T-helper 1 cell treated with Interleukin-12 subunit alpha and Interleukin-12 subunit beta and Interleukin-4 antibody, amounts not matched to agents 30 μg/mL and 1 μg/mL, for 36 hours (primary cell): ENCODE measurements around the gene TMEM184B.
"Not testable (repeated sequence)": the region's sequence is repeated elsewhere in the genome, so short reads cannot be mapped to it uniquely, and the experiment has no call there.

ENCODE experiments used
- H3K27ac Mint-ChIP-seq: one replicate; pipeline ENCODE4 v1.8.0; 2021; ENCODE audit warnings: mild to moderate bottlenecking, mixed read lengths
- H3K27me3 Mint-ChIP-seq: one replicate; pipeline ENCODE4 v1.8.0; 2021; ENCODE audit warnings: low read depth, mixed read lengths
- H3K36me3 Mint-ChIP-seq: one replicate; pipeline ENCODE4 v1.8.0; 2021; ENCODE audit warnings: low read depth, mixed read lengths
- H3K4me1 Mint-ChIP-seq: one replicate; pipeline ENCODE4 v1.8.0; 2021; ENCODE audit warnings: low read depth, mixed read lengths
- H3K4me3 Mint-ChIP-seq: one replicate; pipeline ENCODE4 v1.8.0; 2021; ENCODE audit warnings: mild to moderate bottlenecking, moderate library complexity, mixed read lengths
- H3K9me3 Mint-ChIP-seq: one replicate; pipeline ENCODE4 v1.8.0; 2021; ENCODE audit warnings: mixed read lengths

Gene TMEM184B

DNA sequence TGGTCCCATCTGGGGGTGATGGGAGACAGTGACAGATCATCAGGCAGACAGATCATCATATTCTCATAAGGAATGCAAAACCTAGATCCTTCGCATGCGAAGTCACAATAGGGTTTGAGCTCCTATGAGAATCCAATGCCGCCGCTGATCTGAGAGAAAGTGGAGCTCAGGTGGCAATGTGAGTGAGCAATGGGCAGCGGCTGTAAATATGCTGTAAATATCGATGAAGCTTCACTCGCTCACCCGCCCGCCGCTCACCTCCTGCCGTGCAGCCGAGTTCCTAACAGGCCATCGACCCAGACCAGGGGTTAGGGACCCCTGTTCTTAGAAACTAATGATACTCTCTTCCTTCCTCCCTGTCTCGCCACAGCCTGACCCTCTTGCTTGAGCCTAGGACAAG, 81.8 kb downstream of the TMEM184B start:
- no peak overlapping the region for H3K27ac Mint-ChIP-seq
- no peaks in the 10 kb centered on the region for H3K9me3 Mint-ChIP-seq
- peaks cover 5% of the 10 kb centered on the region for H3K4me1 Mint-ChIP-seq
- H3K27me3 Mint-ChIP-seq: peaks cover 26% of the 10 kb centered on the region
- no peak overlapping the region for H3K4me3 Mint-ChIP-seq
- H3K36me3 Mint-ChIP-seq: no peaks in the 10 kb centered on the region

- Mint-ChIP-seq H3K9me3 (no peaks in the 10 kb centered on the region), H3K4me3 (no peak overlapping the region), H3K27ac (no peak overlapping the region), H3K27me3 (peaks cover 26% of the 10 kb centered on the region), H3K4me1 (peaks cover 5% of the 10 kb centered on the region), H3K36me3 (no peaks in the 10 kb centered on the region)
Measured at GRCh38 chr22:38190581-38190980, 82.2 kb downstream of the TMEM184B start.

- H3K9me3 Mint-ChIP-seq: no peaks in the 10 kb centered on the region
- H3K27ac Mint-ChIP-seq: no peak overlapping the region
- no peak overlapping the region for H3K4me3 Mint-ChIP-seq
- peaks cover 27% of the 10 kb centered on the region for H3K27me3 Mint-ChIP-seq
- peaks cover 2% of the 10 kb centered on the region for H3K4me1 Mint-ChIP-seq
- H3K36me3 Mint-ChIP-seq: no peaks in the 10 kb centered on the region
Measured at GRCh38 chr22:38189104-38189503, 83.7 kb downstream of the TMEM184B start.

- H3K27me3 Mint-ChIP-seq: peaks cover 24% of the 10 kb centered on the region
- H3K27ac Mint-ChIP-seq: no peak overlapping the region
- H3K9me3 Mint-ChIP-seq: no peaks in the 10 kb centered on the region
- H3K4me3 Mint-ChIP-seq: no peak overlapping the region
- H3K4me1 Mint-ChIP-seq: peaks cover 3% of the 10 kb centered on the region
- H3K36me3 Mint-ChIP-seq: no peaks in the 10 kb centered on the region
Measured at GRCh38 chr22:38187413-38188212, 85.2 kb downstream of the TMEM184B start.

DNA sequence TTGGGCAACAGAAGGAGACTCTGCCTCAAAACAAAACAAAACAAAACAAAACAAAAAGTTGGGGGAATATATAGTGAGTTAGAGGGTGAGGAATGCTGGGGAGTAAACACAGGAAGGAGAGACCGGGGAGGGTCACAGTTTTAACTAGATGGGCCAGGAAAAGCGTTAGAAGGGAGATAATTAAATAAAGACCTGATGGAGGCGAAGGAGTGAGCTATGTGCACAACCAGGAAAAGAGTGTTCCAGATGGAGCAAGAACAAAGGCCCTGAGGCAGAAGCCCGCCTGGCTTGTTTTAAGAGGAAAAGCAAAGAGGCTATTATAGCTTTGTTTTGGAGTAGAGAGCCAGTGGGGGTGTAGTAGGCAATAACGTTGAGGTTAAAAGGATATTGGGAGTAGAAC, 86.4 kb downstream of the TMEM184B start:
- Mint-ChIP-seq H3K36me3 (no peaks in the 10 kb centered on the region), H3K27ac (no peak overlapping the region), H3K27me3 (peaks cover 16% of the 10 kb centered on the region), H3K4me3 (no peak overlapping the region), H3K9me3 (no peaks in the 10 kb centered on the region), H3K4me1 (peaks cover 9% of the 10 kb centered on the region)

- Mint-ChIP-seq H3K27me3 (peaks cover 16% of the 10 kb centered on the region), H3K9me3 (no peaks in the 10 kb centered on the region), H3K4me1 (peaks cover 25% of the 10 kb centered on the region), H3K36me3 (no peaks in the 10 kb centered on the region), H3K4me3 (no peak overlapping the region), H3K27ac (no peak overlapping the region)
Measured at GRCh38 chr22:38184788-38185187, 88.0 kb downstream of the TMEM184B start.

- peak within 1 kb of the TSS; percentile 97 for H3K4me3 Mint-ChIP-seq
Measured at GRCh38 chr22:38181453-38182200, 91.2 kb downstream of the TMEM184B start, which contains the start of gene PLA2G6. TSS of gene PLA2G6 (minus strand) at chr22:38181830. CDS start at chr22:38169426, 12,404 bp downstream.

DNA sequence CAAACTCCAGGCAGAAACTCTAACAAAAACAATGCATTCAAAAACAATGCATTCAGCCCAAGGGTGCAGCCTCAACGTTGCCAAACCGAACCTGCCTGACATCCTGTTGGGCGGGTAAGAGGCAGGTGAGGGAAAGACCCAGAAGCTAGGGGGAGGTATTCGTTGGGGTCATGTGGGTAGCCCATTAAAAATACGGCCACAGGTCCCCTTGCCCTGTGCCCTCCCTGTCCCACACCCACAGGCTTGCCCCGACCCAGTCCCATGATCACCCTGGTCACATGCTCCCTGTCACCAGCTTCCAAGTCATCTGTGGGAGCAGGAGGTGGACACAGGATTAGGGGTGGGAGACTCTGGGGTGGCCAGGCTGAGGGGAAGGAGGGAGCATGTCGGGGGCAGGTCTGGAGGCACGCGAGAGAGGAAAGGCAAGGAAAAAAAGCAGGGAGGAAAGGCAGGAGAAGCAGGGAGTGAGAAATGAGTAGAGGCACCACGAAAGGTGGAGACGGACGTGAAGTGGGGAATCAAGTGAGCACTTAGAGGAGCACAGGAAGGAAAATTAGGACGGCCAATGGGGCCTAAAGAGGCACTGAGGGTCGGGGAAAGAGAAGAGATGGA, 91.9 kb downstream of the TMEM184B start:
- Mint-ChIP-seq H3K27me3 (peaks cover 7% of the 10 kb centered on the region), H3K4me1 (peaks cover 46% of the 10 kb centered on the region), H3K36me3 (no peaks in the 10 kb centered on the region), H3K4me3 (peak overlapping the region; percentile 97), H3K27ac (peak overlapping the region; percentile 100), H3K9me3 (no peaks in the 10 kb centered on the region)

More at GRCh38 chr22:38181453-38182200, 91.2 kb downstream of the TMEM184B start, which contains the start of gene PLA2G6:
- Mint-ChIP-seq H3K9me3 (no peaks in the 10 kb centered on the region), H3K27ac (peak within 1 kb of the TSS; percentile 100), H3K4me1 (peaks cover 40% of the 10 kb centered on the region), H3K27me3 (peaks cover 12% of the 10 kb centered on the region), H3K36me3 (no peaks in the 10 kb centered on the region)

DNA sequence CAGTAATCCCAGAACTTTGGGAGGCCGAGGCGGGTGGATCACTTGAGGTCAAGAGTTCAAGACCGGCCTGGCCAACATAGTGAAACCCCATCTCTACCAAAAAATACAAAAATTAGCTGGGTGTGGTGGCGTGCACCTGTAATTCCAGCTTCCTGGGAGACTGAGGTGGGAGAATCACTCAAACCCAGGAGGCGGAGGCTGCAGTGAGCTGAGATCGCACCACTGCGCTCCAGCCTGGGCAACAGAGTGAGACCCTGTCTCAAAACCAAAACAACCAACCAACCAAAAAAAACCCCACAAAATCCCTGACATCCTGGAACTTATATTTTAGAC, 94.2 kb downstream of the TMEM184B start:
- H3K4me3 Mint-ChIP-seq, H3K36me3 Mint-ChIP-seq, H3K27ac Mint-ChIP-seq, H3K27me3 Mint-ChIP-seq, H3K9me3 Mint-ChIP-seq: not testable (repeated sequence)
- H3K4me1 Mint-ChIP-seq: peaks cover 48% of the 10 kb centered on the region

DNA sequence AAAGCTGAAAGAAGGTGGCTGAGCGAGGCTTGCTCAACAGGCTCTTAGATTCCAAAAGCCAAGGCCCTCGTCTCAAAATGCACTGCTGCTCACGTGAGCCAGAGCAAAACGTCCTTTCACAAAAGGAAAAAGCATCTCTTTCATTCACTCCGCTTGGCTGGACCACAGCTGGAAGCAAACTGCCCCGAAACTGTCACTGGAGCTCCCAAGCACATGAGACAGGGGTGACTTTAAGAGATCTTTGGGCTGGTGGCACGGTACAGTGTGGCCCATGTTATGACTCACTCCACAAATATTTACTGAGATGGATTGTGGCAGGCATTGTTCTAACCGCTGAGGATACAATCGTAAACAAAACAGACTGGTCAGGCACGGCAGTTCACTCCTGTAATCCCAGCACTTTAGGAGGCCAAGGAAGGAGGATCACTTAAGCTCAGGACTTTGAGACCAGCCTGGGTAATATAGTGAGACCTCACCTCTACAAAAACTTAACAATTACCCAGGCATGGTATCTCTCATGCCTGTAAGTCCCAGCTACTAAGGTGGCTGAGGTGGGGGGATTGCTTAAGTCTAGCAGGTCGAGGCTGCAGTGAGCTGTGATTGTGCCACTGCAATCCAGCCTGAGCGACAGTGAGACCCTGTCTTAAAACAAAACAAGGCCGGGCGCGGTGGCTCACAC, 94.7 kb downstream of the TMEM184B start:
- Mint-ChIP-seq H3K4me3 (no peak overlapping the region), H3K27ac (peak overlapping the region; percentile 63), H3K9me3 (no peaks in the 10 kb centered on the region), H3K27me3 (no peaks in the 10 kb centered on the region), H3K4me1 (peaks cover 53% of the 10 kb centered on the region), H3K36me3 (peaks cover 1% of the 10 kb centered on the region)

DNA sequence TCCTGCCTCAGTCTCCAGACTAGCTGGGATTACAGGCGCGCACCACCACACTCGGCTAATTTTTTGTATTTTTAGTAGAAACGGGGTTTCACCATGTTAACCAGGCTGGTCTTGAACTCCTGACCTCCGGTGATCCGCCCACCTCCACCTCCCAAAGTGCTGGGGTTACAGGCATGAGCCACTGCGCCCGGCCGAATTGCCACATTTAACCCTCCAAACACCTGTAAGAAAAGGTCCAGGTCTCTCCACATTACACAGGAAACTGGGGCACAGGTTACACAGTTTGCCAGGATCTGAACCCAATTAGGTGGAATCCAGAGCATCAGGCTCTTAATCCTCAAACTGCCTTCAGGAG, 95.3 kb downstream of the TMEM184B start:
- H3K27ac Mint-ChIP-seq: not testable (repeated sequence)

DNA sequence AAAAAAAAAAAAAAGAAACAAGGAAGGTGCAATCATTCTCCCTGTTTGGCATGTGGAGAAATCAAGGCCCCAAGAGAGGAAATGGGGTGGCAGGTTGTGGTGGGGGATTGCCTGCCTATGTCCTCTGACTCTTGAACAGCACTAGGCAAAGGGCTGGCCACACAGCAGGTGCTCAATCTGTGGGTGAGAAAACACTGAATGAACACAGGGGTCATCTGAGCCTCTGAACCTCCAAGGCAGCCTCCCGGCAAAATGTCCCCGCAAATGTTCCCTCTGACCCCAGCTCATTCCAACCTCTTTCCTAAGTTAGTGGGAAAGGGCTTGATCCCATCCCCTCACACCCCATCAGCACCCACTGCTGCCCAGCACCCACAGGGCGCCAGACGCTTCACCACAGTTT, 95.8 kb downstream of the TMEM184B start:
- Mint-ChIP-seq H3K4me3 (no peak overlapping the region), H3K36me3 (peaks cover 1% of the 10 kb centered on the region), H3K27ac (peak overlapping the region; percentile 19), H3K4me1 (peaks cover 59% of the 10 kb centered on the region), H3K27me3 (no peaks in the 10 kb centered on the region), H3K9me3 (no peaks in the 10 kb centered on the region)

More for the DNA sequence above, 95.3 kb downstream of the TMEM184B start:
- H3K36me3 Mint-ChIP-seq, H3K27me3 Mint-ChIP-seq, H3K9me3 Mint-ChIP-seq, H3K4me3 Mint-ChIP-seq: not testable (repeated sequence)
- H3K4me1 Mint-ChIP-seq: peaks cover 55% of the 10 kb centered on the region

- H3K4me1 Mint-ChIP-seq: peaks cover 52% of the 10 kb centered on the region
- H3K27me3 Mint-ChIP-seq: no peaks in the 10 kb centered on the region
- H3K36me3 Mint-ChIP-seq: peaks cover 1% of the 10 kb centered on the region
- no peaks in the 10 kb centered on the region for H3K9me3 Mint-ChIP-seq
- H3K27ac Mint-ChIP-seq: peak overlapping the region; percentile 52
- no peak overlapping the region for H3K4me3 Mint-ChIP-seq
Measured at GRCh38 chr22:38176170-38176741, 96.6 kb downstream of the TMEM184B start.
